ENCODE results near the gene SPRED2.

SPRED2 gene

GRCh38 chr2:65300761-65301711 is 131.4 kb downstream of the SPRED2 start:
- DNase-seq: no peak

GRCh38 chr2:65300134-65300760 is 132.2 kb downstream of the SPRED2 start:
- DNase-seq: no peak

GRCh38 chr2:65299246-65299645 is 133.2 kb downstream of the SPRED2 start:
- DNase-seq: no peak

GRCh38 chr2:65298089-65298488 is 134.3 kb downstream of the SPRED2 start:
- DNase-seq: no peak

GRCh38 chr2:65297544-65297943 is 134.9 kb downstream of the SPRED2 start:
- no peak for DNase-seq

- no peak for DNase-seq
Observed at GRCh38 chr2:65296971-65297370, 135.4 kb downstream of the SPRED2 start.

- no peak for DNase-seq
Observed at GRCh38 chr2:65294701-65295100, 137.7 kb downstream of the SPRED2 start.

GRCh38 chr2:65294136-65294535 is 138.3 kb downstream of the SPRED2 start:
- DNase-seq: no peak

GRCh38 chr2:65293376-65293775 is 139.0 kb downstream of the SPRED2 start:
- DNase-seq: no peak

- DNase-seq: no peak
Observed at GRCh38 chr2:65292461-65293011, 139.9 kb downstream of the SPRED2 start.

- no peak for DNase-seq
Observed at GRCh38 chr2:65292106-65292400, 140.3 kb downstream of the SPRED2 start.

- no peak for DNase-seq
Observed at GRCh38 chr2:65291216-65292105, 140.9 kb downstream of the SPRED2 start.

- DNase-seq: no peak
Observed at GRCh38 chr2:65287364-65287763, 145.0 kb downstream of the SPRED2 start.

- no peak for DNase-seq
Observed at GRCh38 chr2:65282477-65283053, 149.8 kb downstream of the SPRED2 start.

- no peak for DNase-seq
Observed at GRCh38 chr2:65281627-65282351, 150.6 kb downstream of the SPRED2 start.

GRCh38 chr2:65279756-65280155 is 152.6 kb downstream of the SPRED2 start:
- DNase-seq: no peak

GRCh38 chr2:65278531-65278981 is 153.8 kb downstream of the SPRED2 start:
- no peak for DNase-seq

- no peak for DNase-seq
Observed at GRCh38 chr2:65277791-65278483, 154.5 kb downstream of the SPRED2 start.

- DNase-seq: no peak
Observed at GRCh38 chr2:65277118-65277517, 155.3 kb downstream of the SPRED2 start.

- DNase-seq: no peak
Observed at GRCh38 chr2:65276609-65277008, 155.8 kb downstream of the SPRED2 start.
